ENCODE results near the gene HSPA12B. TPM values are rescaled to one million over a fixed set of nuclear protein-coding genes. Genes with fewer than 3 reads are reported as not detected.

The HSPA12B gene
- total and polyA plus RNA-seq, 3 experiments from 2014 or later, result not detected

DNA sequence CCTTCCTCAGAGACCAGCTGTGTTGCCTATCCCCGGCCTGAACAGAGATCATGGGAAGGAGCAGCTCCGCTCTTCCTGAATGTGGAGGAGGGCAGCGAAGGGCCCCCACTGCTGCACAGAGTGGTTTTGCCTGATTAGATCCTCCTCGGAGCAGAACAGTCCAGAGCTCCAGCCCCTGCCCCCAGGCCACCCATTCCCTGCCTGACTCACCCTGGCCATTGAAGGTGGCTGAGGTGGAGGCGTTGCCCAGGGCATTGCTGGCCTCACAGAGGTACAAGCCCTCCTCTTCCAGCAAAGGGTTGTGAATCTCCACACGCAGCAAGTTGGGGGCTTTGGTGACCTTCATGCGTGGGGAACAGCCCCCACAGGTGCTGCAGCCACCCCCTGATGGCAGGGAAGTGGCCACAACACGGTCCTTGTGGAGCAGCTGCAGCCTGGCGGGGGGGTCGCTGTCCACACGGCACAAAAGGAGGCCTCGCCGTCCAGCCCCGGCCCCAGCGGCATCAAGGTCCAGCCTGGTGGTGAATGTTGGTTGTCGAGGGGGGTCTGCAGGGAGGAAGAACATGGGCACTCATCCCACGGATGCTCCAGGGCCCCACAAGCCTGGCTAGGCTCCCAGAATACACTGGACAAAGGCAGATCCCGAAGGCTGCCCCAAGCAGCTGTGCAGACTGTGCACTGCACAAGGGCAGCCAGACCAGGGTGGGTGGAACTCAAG, 34.7 kb upstream of the HSPA12B start:
- no peak overlapping the region for H3K4me3 Mint-ChIP-seq
- peaks cover 0 to 3% (median 0%) of the 10 kb centered on the region in 5 donors for H3K9me3 Mint-ChIP-seq
- Histone ChIP-seq H3K27ac (ENCODE audit: low read depth, low read length) (no peak overlapping the region), H3K4me3 (ENCODE audit: low read length) (no peak overlapping the region), H3K4me1 (ENCODE audit: insufficient read depth, low read length) (no peaks in the 10 kb centered on the region), H3K9me3 (ENCODE audit: low read length) (no peaks in the 10 kb centered on the region), H3K36me3 (ENCODE audit: insufficient read depth, low read length) (no peaks in the 10 kb centered on the region), H3K27me3 (ENCODE audit: insufficient read depth, low read length, poor library complexity, severe bottlenecking) (no peaks in the 10 kb centered on the region)
- no peaks in the 10 kb centered on the region for H3K4me1 Mint-ChIP-seq
- ChIA-PET POLR2A (no interaction called here), CTCF (interaction anchor here (1.1 to 2.9 kb wide), 3 partner anchors 13 to 21 kb away, joined by 3 to 11 read pairs (median 3); no protein-coding TSS in a partner anchor)
- peaks cover 1 to 6% of the 10 kb centered on the region in 2 donors for H3K27me3 Mint-ChIP-seq
- H3K27ac Mint-ChIP-seq, result peak overlapping the region in 1 of 8 donors; percentile 43
- H3K36me3 Mint-ChIP-seq, result peaks cover 0 to 1% (median 0%) of the 10 kb centered on the region in 3 donors
- DNase-seq, result peak in 1 of 5 donors; percentile 37

DNA sequence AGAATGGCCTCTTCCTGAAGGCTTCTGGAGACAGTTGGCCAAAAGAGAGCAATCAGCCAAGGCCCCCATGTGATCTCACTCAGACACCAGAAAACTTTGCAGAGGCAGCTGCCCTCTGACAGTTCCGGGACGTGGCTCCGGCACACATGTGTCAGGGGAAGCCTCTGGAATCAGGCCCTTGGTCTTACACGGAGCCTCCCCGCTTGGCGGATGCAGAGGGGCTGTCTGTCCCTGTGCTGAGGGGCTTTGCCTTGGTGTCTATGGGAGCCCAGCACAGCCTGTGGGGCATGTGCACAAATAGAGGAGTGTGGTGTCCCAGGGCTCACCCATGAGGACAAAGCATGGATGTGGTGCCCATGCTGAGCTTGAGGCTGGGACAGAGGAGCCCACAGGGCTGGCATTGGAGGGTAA, 33.9 kb upstream of the HSPA12B start:
- Mint-ChIP-seq H3K9me3 (peaks cover 0 to 3% (median 0%) of the 10 kb centered on the region in 5 donors), H3K36me3 (peaks cover 0 to 1% (median 0%) of the 10 kb centered on the region in 3 donors), H3K4me3 (no peak overlapping the region), H3K4me1 (no peaks in the 10 kb centered on the region), H3K27ac (no peak overlapping the region), H3K27me3 (peaks cover 1 to 10% of the 10 kb centered on the region in 2 donors)
- ChIA-PET CTCF (interaction anchor here (1.1 to 2.9 kb wide), 3 partner anchors 12 to 22 kb away, joined by 3 to 11 read pairs (median 3); no protein-coding TSS in a partner anchor), POLR2A (no interaction called here)
- Histone ChIP-seq H3K4me1 (ENCODE audit: insufficient read depth, low read length) (no peaks in the 10 kb centered on the region), H3K27me3 (ENCODE audit: insufficient read depth, low read length, poor library complexity, severe bottlenecking) (no peaks in the 10 kb centered on the region), H3K36me3 (ENCODE audit: insufficient read depth, low read length) (no peaks in the 10 kb centered on the region), H3K4me3 (ENCODE audit: low read length) (no peak overlapping the region), H3K27ac (ENCODE audit: low read depth, low read length) (no peak overlapping the region), H3K9me3 (ENCODE audit: low read length) (no peaks in the 10 kb centered on the region)
- peak in 1 of 5 donors; percentile 40 for DNase-seq

DNA sequence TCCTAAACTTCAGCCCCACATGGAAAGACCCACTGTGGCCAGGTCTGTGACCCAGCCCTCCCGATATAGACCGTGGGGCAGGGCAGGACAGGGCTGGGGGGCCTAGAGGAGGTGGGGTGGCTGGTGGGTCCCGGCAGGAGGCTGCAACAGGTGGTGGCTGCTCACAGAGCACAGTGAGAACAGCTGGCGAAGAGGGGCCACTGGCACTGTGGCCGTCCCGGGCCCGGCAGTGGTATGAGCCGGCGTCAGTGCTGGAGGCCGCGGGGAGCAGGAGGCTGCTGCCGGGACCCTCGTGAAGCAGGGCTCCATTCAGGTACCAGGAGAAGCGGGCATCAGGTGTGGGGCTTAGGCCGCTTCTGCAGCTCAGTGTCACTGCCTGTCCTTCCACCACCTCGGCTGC, 33.4 kb upstream of the HSPA12B start:
- peaks cover 0 to 1% (median 0%) of the 10 kb centered on the region in 3 donors for H3K36me3 Mint-ChIP-seq
- POLR2A ChIA-PET, result no interaction called here
- CTCF ChIA-PET, result interaction anchor here (1.4 to 2.9 kb wide), 2 partner anchors 12 to 22 kb away, joined by 3 to 11 read pairs; no protein-coding TSS in a partner anchor
- no peak overlapping the region for H3K27ac ChIP-seq (ENCODE audit: low read depth, low read length)
- H3K27me3 ChIP-seq (ENCODE audit: insufficient read depth, low read length, poor library complexity, severe bottlenecking), result no peaks in the 10 kb centered on the region
- no peaks in the 10 kb centered on the region for H3K4me1 ChIP-seq (ENCODE audit: insufficient read depth, low read length)
- peaks cover 0 to 12% of the 10 kb centered on the region in 2 donors for H3K27me3 Mint-ChIP-seq
- no peaks in the 10 kb centered on the region for H3K36me3 ChIP-seq (ENCODE audit: insufficient read depth, low read length)
- no peak overlapping the region for H3K27ac Mint-ChIP-seq
- no peaks in the 10 kb centered on the region for H3K9me3 ChIP-seq (ENCODE audit: low read length)
- DNase-seq, result peak in 1 of 5 donors; percentile 27
- H3K4me3 Mint-ChIP-seq, result no peak overlapping the region
- no peak overlapping the region for H3K4me3 ChIP-seq (ENCODE audit: low read length)
- H3K4me1 Mint-ChIP-seq, result no peaks in the 10 kb centered on the region
- peaks cover 0 to 3% (median 0%) of the 10 kb centered on the region in 5 donors for H3K9me3 Mint-ChIP-seq

DNA sequence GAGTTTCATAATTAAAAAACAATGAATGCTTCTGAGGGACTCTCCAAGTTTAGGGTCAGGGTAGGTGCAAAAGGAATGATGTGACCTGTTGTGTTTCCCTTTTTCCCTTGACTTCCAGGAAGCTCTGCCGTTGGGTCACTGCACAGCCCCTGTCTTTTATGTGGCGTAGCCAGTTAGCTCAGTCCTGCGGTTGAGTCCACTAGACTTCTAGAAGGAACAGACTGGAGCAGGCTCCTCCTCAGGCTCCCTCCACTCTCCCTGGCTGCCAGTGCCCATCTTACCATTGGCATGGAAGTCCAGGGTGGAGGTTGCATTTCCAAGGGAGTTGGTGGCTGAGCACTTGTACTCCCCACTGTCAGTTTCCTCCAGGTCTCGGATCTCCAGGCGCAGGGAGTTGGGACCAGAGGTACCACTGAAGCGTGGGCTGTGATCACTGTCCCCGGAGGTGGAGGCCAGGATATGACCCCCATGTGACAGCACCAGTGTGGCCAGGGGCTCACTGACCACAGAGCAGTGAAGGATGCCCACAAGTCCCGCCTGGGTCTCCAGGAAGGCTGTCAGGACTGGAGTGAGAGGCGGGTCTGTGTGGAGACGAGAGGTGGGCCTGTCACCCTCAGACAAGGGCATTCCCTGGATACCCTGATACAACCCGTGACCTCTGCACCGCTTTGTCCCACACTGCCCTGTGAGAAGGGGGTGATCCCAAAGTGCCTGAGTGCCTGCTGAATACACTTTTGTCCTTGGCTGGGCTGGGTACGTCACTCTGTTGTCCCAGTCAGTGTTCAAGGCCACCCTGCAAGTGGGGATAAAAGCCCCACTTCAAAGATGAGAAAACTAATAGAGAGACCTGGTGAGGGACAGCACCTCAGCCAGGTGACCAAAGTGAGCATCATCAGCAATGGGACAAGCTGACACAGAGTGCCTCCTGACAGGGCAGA, 31.2 kb upstream of the HSPA12B start:
- Mint-ChIP-seq H3K4me1 (no peaks in the 10 kb centered on the region), H3K27me3 (peaks cover 4 to 12% of the 10 kb centered on the region in 2 donors), H3K4me3 (no peak overlapping the region), H3K9me3 (peaks cover 0 to 1% (median 0%) of the 10 kb centered on the region in 5 donors), H3K27ac (no peak overlapping the region), H3K36me3 (peaks cover 0 to 1% (median 0%) of the 10 kb centered on the region in 3 donors)
- ChIA-PET POLR2A (no interaction called here), CTCF (no interaction called here)
- Histone ChIP-seq H3K4me3 (ENCODE audit: low read length) (no peak overlapping the region), H3K27me3 (ENCODE audit: insufficient read depth, low read length, poor library complexity, severe bottlenecking) (no peaks in the 10 kb centered on the region), H3K9me3 (ENCODE audit: low read length) (no peaks in the 10 kb centered on the region), H3K27ac (ENCODE audit: low read depth, low read length) (no peak overlapping the region), H3K36me3 (ENCODE audit: insufficient read depth, low read length) (no peaks in the 10 kb centered on the region), H3K4me1 (ENCODE audit: insufficient read depth, low read length) (no peaks in the 10 kb centered on the region)
- no peak for DNase-seq

DNA sequence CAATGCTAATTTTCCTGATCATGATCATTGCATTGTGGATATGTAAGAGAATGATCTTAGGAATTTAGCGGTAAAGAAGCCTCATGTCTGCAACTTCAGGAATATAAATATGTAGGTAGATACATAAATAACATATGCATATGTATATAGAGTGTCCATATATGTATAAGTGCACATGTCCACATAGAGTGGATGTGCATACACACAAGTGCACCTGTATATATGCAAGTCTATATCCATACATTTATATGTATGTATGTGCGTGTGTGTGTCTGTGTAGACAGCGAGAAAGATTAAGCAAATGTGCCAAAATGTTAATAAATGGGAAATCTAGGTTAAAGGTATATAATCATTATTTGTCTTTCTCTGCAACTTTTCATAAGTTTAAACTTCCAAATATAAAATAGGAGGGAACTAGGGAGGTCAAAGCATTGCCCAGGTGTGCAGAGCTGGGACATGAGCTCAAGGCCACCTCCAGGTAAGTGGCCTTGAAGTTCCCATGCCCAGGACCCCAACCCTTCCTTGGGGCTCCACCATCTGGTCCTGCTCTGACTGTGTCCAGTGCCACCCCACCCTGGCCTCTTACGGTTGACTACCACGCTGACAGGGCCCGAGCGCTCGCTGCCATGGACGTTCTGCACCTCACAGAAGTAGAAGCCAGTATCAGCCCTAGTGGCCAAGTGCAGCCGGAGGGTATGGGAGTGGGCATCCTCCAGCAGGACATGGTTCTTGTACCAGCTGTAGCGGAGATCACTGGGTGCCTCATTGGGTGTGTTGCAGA, 29.7 kb upstream of the HSPA12B start:
- CTCF ChIA-PET, result no interaction called here
- no peak for DNase-seq
- H3K27ac Mint-ChIP-seq, result no peak overlapping the region
- no peaks in the 10 kb centered on the region for H3K4me1 ChIP-seq (ENCODE audit: insufficient read depth, low read length)
- peaks cover 0 to 1% (median 0%) of the 10 kb centered on the region in 3 donors for H3K36me3 Mint-ChIP-seq
- POLR2A ChIA-PET, result no interaction called here
- H3K4me3 Mint-ChIP-seq, result no peak overlapping the region
- no peaks in the 10 kb centered on the region for H3K27me3 ChIP-seq (ENCODE audit: insufficient read depth, low read length, poor library complexity, severe bottlenecking)
- H3K4me3 ChIP-seq (ENCODE audit: low read length), result no peak overlapping the region
- no peaks in the 10 kb centered on the region for H3K36me3 ChIP-seq (ENCODE audit: insufficient read depth, low read length)
- no peaks in the 10 kb centered on the region for H3K9me3 Mint-ChIP-seq
- no peaks in the 10 kb centered on the region for H3K9me3 ChIP-seq (ENCODE audit: low read length)
- peaks cover 4 to 12% of the 10 kb centered on the region in 2 donors for H3K27me3 Mint-ChIP-seq
- no peak overlapping the region for H3K27ac ChIP-seq (ENCODE audit: low read depth, low read length)
- H3K4me1 Mint-ChIP-seq, result no peaks in the 10 kb centered on the region

DNA sequence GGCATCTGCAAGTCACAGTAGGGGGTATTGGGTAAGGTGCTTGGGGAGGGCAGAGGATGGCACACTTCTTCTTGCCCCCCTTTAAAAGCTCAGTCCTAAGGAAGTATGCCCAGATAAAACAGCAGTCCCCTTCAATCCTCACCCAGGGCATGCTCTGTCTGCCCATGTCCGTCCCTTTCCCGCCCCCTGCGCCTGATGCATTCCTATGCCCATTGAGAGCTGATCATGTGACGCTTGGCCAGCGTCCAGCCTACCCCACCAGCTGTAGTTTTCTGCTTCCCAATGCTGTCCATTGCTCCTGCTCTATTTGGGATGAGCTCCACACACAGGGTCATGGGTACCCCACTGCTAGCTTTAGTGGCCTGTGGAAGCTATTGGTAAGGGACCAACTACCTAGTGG, 28.4 kb upstream of the HSPA12B start:
- H3K4me3 Mint-ChIP-seq, result no peak overlapping the region
- Histone ChIP-seq H3K36me3 (ENCODE audit: insufficient read depth, low read length) (no peaks in the 10 kb centered on the region), H3K4me3 (ENCODE audit: low read length) (no peak overlapping the region), H3K9me3 (ENCODE audit: low read length) (no peaks in the 10 kb centered on the region), H3K4me1 (ENCODE audit: insufficient read depth, low read length) (no peaks in the 10 kb centered on the region), H3K27me3 (ENCODE audit: insufficient read depth, low read length, poor library complexity, severe bottlenecking) (no peaks in the 10 kb centered on the region), H3K27ac (ENCODE audit: low read depth, low read length) (no peak overlapping the region)
- H3K4me1 Mint-ChIP-seq, result peaks cover 1 to 2% (median 2%) of the 10 kb centered on the region in 3 donors
- DNase-seq, result no peak
- peaks cover 4 to 12% of the 10 kb centered on the region in 2 donors for H3K27me3 Mint-ChIP-seq
- no peaks in the 10 kb centered on the region for H3K9me3 Mint-ChIP-seq
- ChIA-PET CTCF (no interaction called here), POLR2A (interaction anchor here (0.5 kb wide), 1 partner anchor 109 kb away, joined by 5 read pairs; no protein-coding TSS in a partner anchor)
- H3K36me3 Mint-ChIP-seq, result peaks cover 0 to 1% (median 0%) of the 10 kb centered on the region in 3 donors
- H3K27ac Mint-ChIP-seq, result no peak overlapping the region

DNA sequence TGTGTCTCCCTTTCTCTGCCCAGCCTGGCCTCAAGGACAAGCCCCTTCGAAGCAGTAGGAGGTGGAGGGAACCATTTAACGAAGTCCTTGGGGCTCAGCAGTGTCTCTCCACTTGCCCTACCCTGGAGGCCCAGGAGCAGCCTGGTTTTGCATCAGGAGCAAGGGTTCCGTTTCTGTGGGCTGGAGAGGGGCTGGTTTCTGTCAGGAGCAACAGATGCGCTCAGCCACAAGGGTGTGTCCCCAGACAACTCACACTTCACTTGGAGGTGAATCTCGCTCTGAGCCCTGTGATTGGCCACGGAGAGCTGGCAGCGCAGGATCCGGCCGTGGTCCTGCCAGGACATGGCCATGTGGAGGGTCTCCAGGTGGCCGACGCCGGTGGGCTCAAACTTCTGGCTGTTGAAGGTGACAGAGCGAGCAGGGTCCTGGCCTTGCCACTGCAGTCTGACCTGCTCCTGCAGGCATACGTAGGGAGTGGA, 27.0 kb upstream of the HSPA12B start:
- Mint-ChIP-seq H3K27me3 (peaks cover 4 to 12% of the 10 kb centered on the region in 2 donors), H3K27ac (no peak overlapping the region), H3K36me3 (peaks cover 0 to 1% (median 0%) of the 10 kb centered on the region in 3 donors), H3K4me3 (no peak overlapping the region), H3K9me3 (no peaks in the 10 kb centered on the region), H3K4me1 (peaks cover 3 to 9% (median 8%) of the 10 kb centered on the region in 3 donors)
- DNase-seq, result no peak
- Histone ChIP-seq H3K27me3 (ENCODE audit: insufficient read depth, low read length, poor library complexity, severe bottlenecking) (no peaks in the 10 kb centered on the region), H3K27ac (ENCODE audit: low read depth, low read length) (no peak overlapping the region), H3K9me3 (ENCODE audit: low read length) (no peaks in the 10 kb centered on the region), H3K4me1 (ENCODE audit: insufficient read depth, low read length) (no peaks in the 10 kb centered on the region), H3K36me3 (ENCODE audit: insufficient read depth, low read length) (no peaks in the 10 kb centered on the region), H3K4me3 (ENCODE audit: low read length) (no peak overlapping the region)
- ChIA-PET POLR2A (no interaction called here), CTCF (interaction anchor here (0.6 kb wide), 1 partner anchor 9 kb away, joined by 4 read pairs; no protein-coding TSS in a partner anchor)
